PC-9 (cell line): ENCODE data around the gene PSD2. TPM values are rescaled to one million over a fixed set of nuclear protein-coding genes. Genes with fewer than 3 reads are reported as not detected.

ENCODE experiments used
- BruUV-seq: library from RNA; stranded (reverse); fragments of 400-500 nt; replicated peaks from 2 replicates; lab custom pipeline; 2021; lab: Mats Ljungman, UMichigan
- CTCF ChIA-PET: fragments of 300-600 bp; sonication (Branson Sonifier 250); formaldehyde crosslinking; loops from one replicate; lab custom pipeline; 2022; ENCODE audit warnings: antibody characterized with exemption; lab: Charles Lee
- POLR2A ChIA-PET: fragments of 300-600 bp; sonication (Branson Sonifier 250); formaldehyde crosslinking; loops from one replicate; lab custom pipeline; 2022; ENCODE audit warnings: antibody characterized with exemption; ENCODE audit not compliant: unreplicated experiment; lab: Charles Lee
- DNase-seq, 2 experiments: peaks; one replicate each; pipeline versions ENCODE4 v3.0.0 to v3.0.0-alpha.2; 2015 to 2022; ENCODE audit warnings: mixed read lengths in 1 of 2
- H2AFZ ChIP-seq: fragments of 200-600 bp; sonication (generic); 2 replicates; pipeline ENCODE4 v1.8.1; 2017; ENCODE audit warnings: antibody characterized with exemption
- H3F3A ChIP-seq: fragments of 200-600 bp; sonication (generic); 2 replicates; pipeline ENCODE4 v1.8.1; 2017; ENCODE audit warnings: antibody characterized with exemption, mild to moderate bottlenecking, low read depth; ENCODE audit not compliant: insufficient read depth
- H3K27ac ChIP-seq: fragments of 200-600 bp; sonication (generic); 2 replicates; pipeline ENCODE4 v1.6.1; 2016; ENCODE audit warnings: mixed run types
- H3K27me3 ChIP-seq: fragments of 200-600 bp; sonication (generic); 2 replicates; pipeline ENCODE4 v1.6.1; 2016; ENCODE audit warnings: low read depth, mixed run types; ENCODE audit not compliant: insufficient read depth
- H3K36me3 ChIP-seq: fragments of 200-600 bp; sonication (generic); 2 replicates; pipeline ENCODE4 v1.6.1; 2016; ENCODE audit warnings: low read depth, mixed run types
- H3K4me1 ChIP-seq: fragments of 200-600 bp; sonication (generic); replicated peaks from 2 replicates; pipeline ENCODE4 v1.6.1; 2016; ENCODE audit warnings: mixed run types; ENCODE audit not compliant: insufficient read depth
- H3K4me2 ChIP-seq: fragments of 200-600 bp; sonication (generic); 2 replicates; pipeline ENCODE4 v1.6.1; 2017; ENCODE audit warnings: mixed run types
- H3K4me3 ChIP-seq: fragments of 200-600 bp; sonication (generic); 2 replicates; pipeline ENCODE4 v1.6.1; 2016; ENCODE audit warnings: mixed run types
- H3K79me2 ChIP-seq: fragments of 200-600 bp; sonication (generic); 2 replicates; pipeline ENCODE4 v1.6.1; 2017; ENCODE audit warnings: low read depth, mixed run types
- H3K9me2 ChIP-seq: fragments of 200-600 bp; sonication (generic); 2 replicates; pipeline ENCODE4 v1.8.1; 2017; ENCODE audit warnings: mild to moderate bottlenecking; ENCODE audit not compliant: insufficient read depth
- H3K9me3 ChIP-seq: fragments of 200-600 bp; sonication (generic); 2 replicates; pipeline ENCODE4 v1.8.1; 2016; ENCODE audit warnings: low read depth; ENCODE audit not compliant: insufficient read depth
- H4K20me1 ChIP-seq: fragments of 200-600 bp; sonication (generic); 2 replicates; pipeline ENCODE4 v1.8.1; 2017; ENCODE audit not compliant: insufficient read depth
- EZH2 ChIP-seq: fragments of 200-600 bp; sonication (generic); IDR thresholded peaks from 2 replicates; pipeline ENCODE4 v1.8.0; 2017; ENCODE audit warnings: antibody characterized with exemption, low read depth
- intact Hi-C: fragments of 100-400 bp; cut with micrococcal nuclease; formaldehyde crosslinking; loops from one replicate; pipeline ENCODE4 v1.10.0; 2022; ENCODE audit not compliant: unreplicated experiment
- total RNA-seq: library from RNA; stranded (reverse); gene quantifications from 2 replicates; pipeline ENCODE4 v1.2.3, GENCODE V29; 2021
- TF ChIP-seq, protein P1 (sequence below): fragments of 200-600 bp; sonication (generic); conservative IDR thresholded peaks from 2 replicates; pipeline ENCODE4 v1.6.1; 2017; ENCODE audit warnings: mixed run types, antibody characterized with exemption, mild to moderate bottlenecking, moderate library complexity

The PSD2 gene
- total RNA-seq, 1 experiment from 2014 or later, result 0.07 TPM

DNA sequence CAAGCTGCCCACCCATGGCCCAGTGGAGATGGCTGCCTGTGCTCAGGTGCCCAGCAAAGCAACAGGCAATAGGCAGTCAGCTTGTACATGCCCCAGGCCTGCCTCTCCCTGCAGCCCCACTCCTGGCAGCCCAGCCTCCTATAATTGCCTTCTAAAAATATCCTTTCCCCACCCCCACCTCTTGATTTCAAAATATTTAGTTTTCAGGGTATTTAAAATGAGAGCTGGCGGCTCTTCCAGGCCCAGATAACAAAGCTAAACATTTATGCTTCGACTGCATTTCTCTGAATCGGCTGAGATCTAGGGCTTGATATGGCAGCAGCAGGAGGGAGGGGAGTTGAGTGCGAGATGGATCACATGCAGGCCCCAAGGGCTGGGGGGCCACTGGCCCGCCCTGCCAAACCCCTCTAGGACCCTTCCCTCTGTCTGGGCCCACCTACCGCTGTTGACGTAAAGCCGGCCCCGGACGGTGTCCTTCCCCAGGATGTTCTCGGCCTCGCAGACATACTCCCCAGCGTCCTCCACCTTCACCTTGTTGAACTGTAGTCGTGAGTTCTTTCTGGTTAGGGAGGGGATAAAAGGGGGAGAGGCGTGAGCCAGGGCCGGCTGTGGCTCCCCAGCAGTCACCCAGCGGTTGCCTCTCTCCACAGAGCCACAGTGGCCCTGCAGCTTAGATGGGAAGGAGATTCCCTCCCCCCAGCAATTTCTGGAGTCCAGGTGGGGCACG, 85.0 kb downstream of the PSD2 start:
- H3K9me3 ChIP-seq, result peaks cover 4% of the 10 kb centered on the region; the same call in 1 of the 2 replicates
- intact Hi-C loops, result no loop called here
- POLR2A ChIA-PET, result no interaction called here

DNA sequence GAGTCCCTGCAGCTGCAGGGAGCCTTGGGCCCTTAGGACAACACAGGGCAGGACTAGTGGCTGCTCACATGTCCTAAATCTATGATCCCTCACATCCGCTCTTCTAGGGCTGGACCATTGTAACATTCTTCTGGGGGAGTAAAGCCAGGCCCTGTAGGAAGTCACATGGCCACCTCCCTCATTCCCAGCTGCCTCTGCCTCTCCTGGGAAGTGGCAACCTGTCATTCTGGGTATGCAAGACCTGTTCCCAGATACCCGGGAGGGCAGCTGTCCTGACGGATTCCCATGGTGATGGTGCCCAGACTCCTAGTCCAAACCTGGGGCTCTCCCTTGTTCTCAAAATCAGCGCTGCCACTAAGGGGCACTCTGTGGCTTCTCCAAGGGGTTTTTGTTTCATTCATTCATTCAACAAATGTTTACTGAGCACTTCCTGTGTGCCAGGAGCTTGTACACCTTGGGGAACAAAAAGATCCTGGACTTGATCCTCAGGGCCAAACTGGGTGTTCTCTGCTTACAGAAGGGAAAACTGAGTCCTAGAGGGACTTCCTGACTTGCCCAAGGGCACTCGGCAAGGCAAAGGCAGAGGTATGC, 85.6 kb downstream of the PSD2 start:
- ChIA-PET POLR2A (interaction anchor here (0.6 kb wide), 1 partner anchor 1741 kb away, joined by 3 read pairs; no protein-coding TSS in a partner anchor), CTCF (no interaction called here)
- no TSS peak for BruUV-seq
- peaks cover 32% of the 10 kb centered on the region for H3K4me1 ChIP-seq
- no peak for DNase-seq
- H3K36me3 ChIP-seq, result no peaks in the 10 kb centered on the region
- H3F3A ChIP-seq, result peaks cover 14% of the 10 kb centered on the region; the same call in 1 of the 2 replicates
- intact Hi-C loops, result no loop called here
- H2AFZ ChIP-seq, result no peak overlapping the region
- TF ChIP-seq, protein P1, sequence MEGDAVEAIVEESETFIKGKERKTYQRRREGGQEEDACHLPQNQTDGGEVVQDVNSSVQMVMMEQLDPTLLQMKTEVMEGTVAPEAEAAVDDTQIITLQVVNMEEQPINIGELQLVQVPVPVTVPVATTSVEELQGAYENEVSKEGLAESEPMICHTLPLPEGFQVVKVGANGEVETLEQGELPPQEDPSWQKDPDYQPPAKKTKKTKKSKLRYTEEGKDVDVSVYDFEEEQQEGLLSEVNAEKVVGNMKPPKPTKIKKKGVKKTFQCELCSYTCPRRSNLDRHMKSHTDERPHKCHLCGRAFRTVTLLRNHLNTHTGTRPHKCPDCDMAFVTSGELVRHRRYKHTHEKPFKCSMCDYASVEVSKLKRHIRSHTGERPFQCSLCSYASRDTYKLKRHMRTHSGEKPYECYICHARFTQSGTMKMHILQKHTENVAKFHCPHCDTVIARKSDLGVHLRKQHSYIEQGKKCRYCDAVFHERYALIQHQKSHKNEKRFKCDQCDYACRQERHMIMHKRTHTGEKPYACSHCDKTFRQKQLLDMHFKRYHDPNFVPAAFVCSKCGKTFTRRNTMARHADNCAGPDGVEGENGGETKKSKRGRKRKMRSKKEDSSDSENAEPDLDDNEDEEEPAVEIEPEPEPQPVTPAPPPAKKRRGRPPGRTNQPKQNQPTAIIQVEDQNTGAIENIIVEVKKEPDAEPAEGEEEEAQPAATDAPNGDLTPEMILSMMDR, result no peak
- no peak for TF ChIP-seq EZH2
- H3K4me2 ChIP-seq, result no peak overlapping the region
- H3K9me3 ChIP-seq, result no peaks in the 10 kb centered on the region
- no peak overlapping the region for H3K27ac ChIP-seq
- no peaks in the 10 kb centered on the region for H3K9me2 ChIP-seq
- H3K4me3 ChIP-seq, result no peak overlapping the region
- H3K27me3 ChIP-seq, result no peaks in the 10 kb centered on the region
- H4K20me1 ChIP-seq, result no peaks in the 10 kb centered on the region
- no peaks in the 10 kb centered on the region for H3K79me2 ChIP-seq

More for the DNA sequence above, 85.0 kb downstream of the PSD2 start:
- CTCF ChIA-PET, result no interaction called here
- no peaks in the 10 kb centered on the region for H4K20me1 ChIP-seq
- no peak overlapping the region for H3K4me3 ChIP-seq
- H3K27ac ChIP-seq, result no peak overlapping the region
- H3K27me3 ChIP-seq, result no peaks in the 10 kb centered on the region
- TF ChIP-seq, protein P1, result no peak
- TF ChIP-seq EZH2, result no peak
- no peaks in the 10 kb centered on the region for H3K9me2 ChIP-seq
- no peak overlapping the region for H2AFZ ChIP-seq
- no peaks in the 10 kb centered on the region for H3K79me2 ChIP-seq
- H3K4me2 ChIP-seq, result no peak overlapping the region
- no peak for DNase-seq
- no TSS peak for BruUV-seq
- no peaks in the 10 kb centered on the region for H3K36me3 ChIP-seq
- H3K4me1 ChIP-seq, result peaks cover 33% of the 10 kb centered on the region
- H3F3A ChIP-seq, result peaks cover 14% of the 10 kb centered on the region; the same call in 1 of the 2 replicates

DNA sequence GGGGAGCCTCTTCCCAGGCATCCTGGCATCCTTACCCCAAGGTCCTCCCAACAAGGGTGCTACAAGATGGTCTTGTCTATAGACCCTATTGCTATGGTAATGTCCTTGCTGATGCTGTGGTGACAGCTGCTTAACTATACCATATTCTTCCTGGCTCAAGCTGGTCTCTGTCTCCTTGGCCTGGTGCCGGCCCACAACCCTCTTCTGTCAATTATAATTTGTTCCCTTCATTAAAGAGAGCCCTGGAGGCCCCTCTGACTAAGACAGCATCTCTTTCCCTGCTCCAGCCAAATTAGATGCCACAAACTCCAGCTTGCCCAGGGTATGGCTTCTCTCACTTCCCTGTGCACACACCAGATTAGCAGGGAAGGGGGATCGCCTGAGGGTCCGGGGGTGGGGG, 86.7 kb downstream of the PSD2 start:
- Histone ChIP-seq H3K9me3 (no peaks in the 10 kb centered on the region), H2AFZ (no peak overlapping the region), H3K9me2 (no peaks in the 10 kb centered on the region), H3F3A (peaks cover 6% of the 10 kb centered on the region; the same call in 1 of the 2 replicates), H4K20me1 (no peaks in the 10 kb centered on the region), H3K4me1 (peaks cover 21% of the 10 kb centered on the region), H3K4me2 (no peak overlapping the region), H3K79me2 (no peaks in the 10 kb centered on the region), H3K4me3 (no peak overlapping the region), H3K27ac (no peak overlapping the region), H3K27me3 (no peaks in the 10 kb centered on the region), H3K36me3 (no peaks in the 10 kb centered on the region)
- DNase-seq, result no peak
- BruUV-seq, result no TSS peak
- ChIA-PET CTCF (no interaction called here), POLR2A (no interaction called here)
- intact Hi-C loops, result no loop called here
- TF ChIP-seq, protein P1, result no peak
- no peak for TF ChIP-seq EZH2
